Activated CD4-positive, alpha-beta T cell treated with anti-CD3 and anti-CD28 coated beads, Interleukin-2, amount 50 U/mL, for 48 hours (primary cell): ENCODE data around the gene SURF6.
"Not testable (repeated sequence)": the region's sequence is repeated elsewhere in the genome, so short reads cannot be mapped to it uniquely, and the experiment has no call there.

Experiments
- DNase-seq, 2 experiments: peaks; one replicate each; pipeline ENCODE4 v3.0.0-alpha.2; 2020

The SURF6 gene

DNA sequence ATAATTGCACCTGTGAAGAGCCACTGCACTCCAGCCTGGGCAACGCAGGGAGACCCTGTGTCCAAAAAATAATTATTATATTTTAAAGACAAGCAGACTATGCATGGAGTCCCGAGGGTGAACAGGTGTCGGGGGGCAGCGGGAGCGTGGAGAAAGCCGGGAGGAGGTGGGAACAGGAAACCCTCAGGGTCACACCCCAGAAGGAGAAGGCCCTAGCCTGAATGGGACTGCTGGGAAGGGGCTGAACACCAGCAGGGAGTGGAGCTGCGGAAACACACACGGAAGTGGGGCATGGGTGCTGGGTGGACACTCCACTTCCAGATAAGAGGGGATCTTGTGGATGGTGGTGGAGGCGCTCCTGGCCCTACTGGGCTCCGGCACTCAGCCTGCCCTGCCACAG is 12.8 kb downstream of the SURF6 start:
- DNase-seq, result no peak

DNA sequence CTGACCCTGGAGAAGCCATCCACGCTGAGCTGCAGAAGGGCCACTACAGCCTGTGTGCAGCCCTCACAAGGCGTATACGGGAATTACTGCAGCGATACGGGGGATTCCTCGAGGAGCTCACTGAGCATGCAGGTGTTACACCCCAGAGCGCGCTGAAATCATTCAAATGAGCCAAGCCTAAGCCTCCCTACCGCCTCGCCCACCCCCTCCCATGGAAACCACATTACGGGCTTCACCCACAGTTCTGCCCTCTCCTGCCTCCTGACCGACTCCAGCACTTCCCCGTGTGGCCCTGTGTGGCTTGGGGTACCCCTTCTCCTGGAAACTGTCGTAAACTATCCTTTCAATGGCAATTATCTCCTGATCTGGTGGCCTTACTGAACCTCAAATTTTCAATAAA is 13.3 kb downstream of the SURF6 start:
- DNase-seq, result no peak

DNA sequence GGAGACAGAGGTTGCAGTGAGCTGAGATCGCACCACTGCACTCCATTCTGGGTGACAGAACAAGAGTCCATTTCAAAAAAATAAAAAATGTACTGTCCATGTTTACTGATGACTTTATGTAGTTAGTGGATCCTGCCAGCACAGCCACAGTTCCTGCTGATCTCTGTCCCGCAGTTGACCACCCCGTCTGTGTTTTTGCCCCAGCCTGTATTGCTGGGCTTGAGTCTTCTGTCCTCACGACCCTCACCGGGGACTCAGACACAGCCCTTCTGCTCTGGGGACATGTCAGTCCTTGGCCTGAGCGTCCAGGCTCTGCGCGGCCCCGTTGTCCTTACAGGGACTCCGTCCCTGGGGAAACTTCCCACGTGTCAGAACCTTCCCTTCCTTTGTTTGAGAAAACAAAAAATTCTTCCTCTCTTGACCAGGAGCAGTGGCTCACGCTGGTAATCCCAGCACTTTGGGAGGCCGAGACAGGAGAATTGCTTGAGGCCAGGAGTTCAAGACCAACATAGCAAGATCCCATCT is 14.5 kb downstream of the SURF6 start:
- DNase-seq, result no peak

DNA sequence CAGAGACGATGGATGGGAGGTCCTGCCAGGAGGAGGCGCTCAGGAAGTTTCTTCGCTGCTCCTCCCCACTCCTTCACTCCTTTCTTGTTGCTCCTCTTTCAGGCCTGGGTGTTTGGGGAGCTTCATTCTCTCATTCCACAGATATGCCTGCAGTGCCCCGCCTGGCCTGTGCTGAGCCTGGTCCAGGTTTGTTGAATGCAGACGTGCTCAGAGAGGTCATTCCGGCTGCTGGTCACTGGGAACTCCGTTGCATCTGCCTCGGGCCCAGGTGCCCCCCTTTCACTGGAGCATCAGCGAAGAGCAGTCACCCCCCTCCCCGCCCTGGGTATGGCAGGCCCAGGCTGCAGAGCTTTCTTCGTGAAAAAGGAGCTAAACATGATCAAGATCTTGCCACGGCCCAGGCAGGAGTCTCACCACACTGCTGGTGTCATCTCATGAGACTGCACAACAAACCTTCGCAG is 15.5 kb downstream of the SURF6 start:
- no peak for DNase-seq

DNA sequence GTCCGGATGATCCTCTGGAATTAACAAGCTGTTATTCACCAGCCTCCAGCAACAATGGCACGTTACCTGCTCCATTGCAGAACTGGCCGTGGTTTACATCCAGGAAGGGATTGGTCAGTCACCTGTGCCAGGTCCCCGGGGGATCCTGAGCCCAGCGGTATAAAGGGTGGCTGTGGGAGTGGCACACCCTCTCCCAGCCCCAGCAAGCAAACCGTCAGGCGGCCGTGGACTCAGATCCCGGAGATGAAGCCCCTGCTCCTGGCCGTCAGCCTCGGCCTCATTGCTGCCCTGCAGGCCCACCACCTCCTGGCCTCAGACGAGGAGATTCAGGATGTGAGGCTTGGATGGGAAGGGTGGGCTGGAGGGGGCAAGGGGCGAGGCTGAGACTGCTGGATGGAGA is 18.4 kb downstream of the SURF6 start:
- DNase-seq, result not testable (repeated sequence)

DNA sequence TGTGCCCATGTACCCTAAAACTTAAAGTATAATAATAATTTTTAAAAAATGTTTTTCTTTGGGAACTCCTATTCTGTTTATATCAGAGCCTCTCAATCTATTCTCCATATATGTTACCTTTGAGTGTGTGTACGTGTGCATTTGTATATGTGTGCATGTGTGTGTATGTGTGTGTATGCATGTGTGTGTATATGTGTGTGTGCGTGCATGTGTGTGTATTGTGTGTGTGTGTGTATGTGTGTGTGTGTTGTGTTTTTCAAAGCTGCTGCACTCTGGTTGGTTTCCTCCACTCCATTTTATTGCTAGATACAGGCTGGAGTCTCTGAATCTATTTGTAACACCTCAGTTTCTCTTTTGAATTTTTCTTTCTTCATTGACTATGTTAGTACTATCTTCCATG is 20.0 kb downstream of the SURF6 start:
- DNase-seq, result no peak

DNA sequence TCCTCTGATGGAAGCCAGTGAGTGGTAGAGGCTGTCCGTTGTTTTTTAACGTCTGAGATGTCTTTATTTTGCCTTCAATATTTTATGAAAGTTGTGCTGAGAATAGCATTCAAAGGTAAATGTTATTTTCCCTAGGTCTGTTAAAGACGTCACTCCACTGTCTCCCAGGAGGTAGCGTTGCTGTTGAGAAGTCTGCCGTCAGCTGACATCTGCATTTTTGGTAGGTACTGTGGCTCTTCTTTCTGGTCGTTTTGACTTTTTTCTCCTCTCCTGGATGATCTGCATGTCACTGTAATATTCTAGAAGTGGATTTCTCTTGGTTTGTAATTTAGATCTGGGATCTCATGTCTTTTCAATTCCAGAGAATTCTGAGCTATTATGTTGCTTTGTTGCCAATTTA is 26.4 kb downstream of the SURF6 start:
- DNase-seq, result no peak

DNA sequence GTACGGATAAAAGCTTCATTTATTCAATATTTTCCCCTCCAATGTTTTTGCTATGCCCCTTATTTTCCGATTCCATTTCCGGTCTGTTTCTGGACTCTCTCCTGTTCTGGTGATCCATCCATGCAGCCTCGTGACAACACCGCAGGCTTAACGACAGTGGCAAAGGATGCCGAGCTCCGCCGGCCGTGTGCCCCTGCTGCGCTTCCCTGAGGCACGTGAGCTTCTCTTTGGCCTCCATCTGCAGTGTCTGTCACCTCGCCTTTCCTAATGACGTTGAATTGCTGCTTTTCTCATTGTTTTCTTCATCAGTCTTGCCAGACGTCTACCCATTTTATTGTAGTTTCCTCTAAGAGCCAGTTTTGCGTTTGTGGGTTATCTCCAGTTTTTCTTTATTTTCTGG is 28.7 kb downstream of the SURF6 start:
- DNase-seq, result no peak

DNA sequence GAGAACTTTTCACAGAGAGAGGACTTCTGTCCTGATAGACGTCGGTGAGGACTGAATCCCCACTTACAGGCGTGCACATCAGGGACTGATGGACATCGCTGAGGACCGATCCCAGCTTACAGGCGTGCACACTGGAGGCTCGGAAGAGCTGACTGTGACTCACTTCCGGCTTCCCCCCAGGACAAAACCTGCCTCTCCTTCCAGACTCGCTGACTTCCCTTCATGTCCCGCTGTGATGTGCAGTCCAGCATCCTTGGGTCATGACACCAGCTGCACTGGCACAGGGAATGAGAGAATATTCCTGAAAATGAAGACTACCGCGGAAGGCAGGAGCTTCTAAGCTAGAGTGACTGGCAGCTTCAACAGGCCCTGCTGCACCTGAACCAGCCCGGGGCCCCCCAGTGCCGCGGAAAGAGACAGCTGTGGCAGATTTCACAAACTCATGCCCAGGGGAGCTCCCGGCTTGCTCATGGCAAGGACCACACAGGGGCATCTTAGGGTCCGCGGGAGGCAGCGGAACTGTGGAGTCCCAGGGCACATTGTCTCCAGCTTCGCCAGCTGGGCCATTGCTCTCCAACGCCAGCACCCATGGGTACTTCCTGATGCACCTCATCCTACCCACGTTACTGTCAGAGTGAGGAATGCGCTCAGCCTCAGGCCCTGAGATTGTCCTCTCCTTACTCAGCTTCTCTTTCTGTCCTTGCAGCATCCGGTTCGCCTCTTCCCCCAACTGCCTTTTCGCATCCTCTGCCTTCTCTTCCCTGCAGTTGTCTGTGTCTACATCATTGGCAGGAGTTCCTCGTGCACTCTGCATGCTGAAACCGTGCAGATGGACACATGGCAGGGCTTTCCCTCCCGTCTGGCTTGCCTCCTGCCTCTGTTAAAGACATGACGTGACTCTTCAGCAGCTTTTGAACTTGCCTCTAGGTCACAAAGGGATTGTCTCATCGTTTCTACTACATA is 29.5 kb downstream of the SURF6 start:
- no peak for DNase-seq

DNA sequence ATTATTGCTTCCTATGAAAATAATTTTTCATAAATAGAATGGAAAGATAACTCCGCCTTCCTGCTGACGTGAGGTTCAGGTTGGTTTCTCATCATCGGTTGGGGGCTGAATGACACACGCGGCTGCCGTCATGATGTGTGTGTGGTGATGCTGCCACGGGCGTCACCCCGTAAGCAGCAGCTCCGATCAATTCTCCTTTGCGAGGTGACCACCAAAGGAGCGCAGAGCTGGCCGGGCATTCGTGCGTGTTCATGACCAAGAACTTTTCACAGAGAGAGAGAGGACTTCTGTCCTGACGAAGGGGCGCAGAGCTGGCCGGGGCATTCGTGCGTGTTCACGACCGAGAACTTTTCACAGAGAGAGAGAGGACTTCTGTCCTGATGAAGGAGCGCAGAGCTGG is 30.3 kb downstream of the SURF6 start:
- DNase-seq, result no peak

DNA sequence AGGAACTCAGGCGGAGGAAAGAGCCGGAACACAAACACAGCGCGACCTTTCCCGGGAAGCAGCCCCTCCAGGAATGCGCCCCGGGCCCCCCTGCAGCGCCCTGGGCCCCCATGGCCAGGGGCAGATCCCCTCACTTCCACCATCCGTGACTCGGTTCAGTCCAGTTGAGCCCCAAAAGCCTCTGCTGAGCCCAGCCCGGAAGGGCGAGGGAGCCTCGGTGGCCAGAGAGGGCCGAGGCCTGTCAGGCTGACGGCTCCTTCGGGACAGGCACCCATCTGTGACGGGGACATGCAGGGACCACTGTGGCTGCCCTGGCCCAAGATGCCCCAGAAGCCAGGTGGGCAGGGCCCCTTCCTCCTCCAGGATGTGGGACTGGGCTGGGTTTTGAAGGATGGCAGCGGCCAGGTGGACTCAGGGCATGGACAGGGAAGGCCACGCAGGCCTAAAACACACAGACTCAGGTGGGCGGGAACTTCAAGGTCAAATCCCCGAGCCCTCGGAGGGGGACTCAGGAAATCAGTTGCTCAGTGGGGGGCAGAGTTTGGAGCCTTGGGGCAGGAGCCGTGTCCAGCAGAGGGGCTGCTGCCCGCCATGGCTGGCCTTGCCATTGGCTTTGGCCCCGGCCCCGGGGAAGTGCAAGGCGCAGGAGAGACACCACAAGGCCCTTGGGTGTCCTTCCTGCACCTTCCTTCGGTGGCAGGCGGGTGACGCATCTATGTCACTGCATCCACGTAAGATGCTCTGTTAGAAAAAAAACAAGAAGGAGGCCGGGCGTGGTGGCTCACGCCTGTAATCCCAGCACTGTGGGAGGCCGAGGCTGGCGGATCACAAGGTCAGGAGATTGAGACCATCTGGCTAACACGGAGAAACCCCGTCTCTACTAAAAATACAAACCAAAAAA is 31.3 kb downstream of the SURF6 start:
- no peak for DNase-seq

DNA sequence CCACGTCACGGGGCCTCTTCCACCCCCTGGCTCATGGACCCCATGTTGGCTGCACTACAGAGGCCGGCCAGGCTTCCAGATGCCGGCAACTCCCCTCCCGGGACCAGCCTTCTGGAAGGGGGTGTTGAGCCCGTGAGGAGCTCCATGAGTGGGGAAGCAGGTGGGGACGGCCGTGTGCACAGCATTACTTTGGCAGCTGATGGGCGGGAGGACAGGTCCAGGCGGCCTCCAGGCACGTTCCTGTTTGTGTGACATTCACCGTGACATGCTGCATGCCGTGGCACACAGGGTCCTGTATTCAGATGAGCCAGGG is 31.9 kb downstream of the SURF6 start:
- no peak for DNase-seq

DNA sequence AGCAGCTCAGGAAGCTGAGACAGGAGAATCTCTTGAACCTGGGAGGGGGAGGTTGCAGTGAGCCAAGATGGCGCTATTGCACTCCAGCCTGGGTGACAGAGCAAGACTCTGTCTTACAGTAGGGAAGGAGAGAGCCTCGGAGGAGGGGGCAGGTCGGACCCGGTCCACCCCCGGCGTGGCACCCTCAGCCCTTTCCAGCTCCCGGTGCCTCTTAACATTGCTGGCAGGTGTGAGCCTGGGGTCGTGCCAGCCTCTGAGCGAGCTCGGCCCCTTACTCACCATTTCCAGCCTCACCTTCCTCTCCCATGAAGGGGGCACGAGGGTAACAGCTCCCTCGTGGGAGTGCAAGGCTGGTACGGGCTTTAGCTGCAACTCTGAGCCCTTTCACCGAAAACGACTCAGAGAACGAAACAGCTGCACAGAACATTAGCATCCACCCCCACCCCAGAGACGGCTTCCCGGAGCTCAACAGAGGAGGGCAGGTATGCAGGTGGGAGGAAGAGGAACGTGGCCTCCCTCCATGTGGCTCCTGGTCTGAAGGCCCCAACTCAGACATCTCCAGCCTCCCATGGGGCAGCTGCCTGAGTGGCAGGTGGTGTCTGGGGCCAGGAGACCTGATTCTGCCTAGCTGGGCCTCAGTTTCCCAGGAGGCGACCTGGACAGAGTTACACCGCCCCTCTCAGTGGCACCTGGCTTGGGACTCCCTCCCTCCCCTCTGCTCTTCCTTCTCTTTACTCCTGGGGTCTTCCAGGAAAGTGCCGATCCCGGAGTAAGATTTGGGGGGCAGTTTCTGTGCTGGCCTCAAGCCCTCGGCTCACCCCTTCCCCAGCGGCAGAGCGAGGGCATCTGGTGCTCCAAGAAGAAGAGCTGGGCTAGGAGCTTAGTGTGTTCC is 32.5 kb downstream of the SURF6 start:
- no peak for DNase-seq

DNA sequence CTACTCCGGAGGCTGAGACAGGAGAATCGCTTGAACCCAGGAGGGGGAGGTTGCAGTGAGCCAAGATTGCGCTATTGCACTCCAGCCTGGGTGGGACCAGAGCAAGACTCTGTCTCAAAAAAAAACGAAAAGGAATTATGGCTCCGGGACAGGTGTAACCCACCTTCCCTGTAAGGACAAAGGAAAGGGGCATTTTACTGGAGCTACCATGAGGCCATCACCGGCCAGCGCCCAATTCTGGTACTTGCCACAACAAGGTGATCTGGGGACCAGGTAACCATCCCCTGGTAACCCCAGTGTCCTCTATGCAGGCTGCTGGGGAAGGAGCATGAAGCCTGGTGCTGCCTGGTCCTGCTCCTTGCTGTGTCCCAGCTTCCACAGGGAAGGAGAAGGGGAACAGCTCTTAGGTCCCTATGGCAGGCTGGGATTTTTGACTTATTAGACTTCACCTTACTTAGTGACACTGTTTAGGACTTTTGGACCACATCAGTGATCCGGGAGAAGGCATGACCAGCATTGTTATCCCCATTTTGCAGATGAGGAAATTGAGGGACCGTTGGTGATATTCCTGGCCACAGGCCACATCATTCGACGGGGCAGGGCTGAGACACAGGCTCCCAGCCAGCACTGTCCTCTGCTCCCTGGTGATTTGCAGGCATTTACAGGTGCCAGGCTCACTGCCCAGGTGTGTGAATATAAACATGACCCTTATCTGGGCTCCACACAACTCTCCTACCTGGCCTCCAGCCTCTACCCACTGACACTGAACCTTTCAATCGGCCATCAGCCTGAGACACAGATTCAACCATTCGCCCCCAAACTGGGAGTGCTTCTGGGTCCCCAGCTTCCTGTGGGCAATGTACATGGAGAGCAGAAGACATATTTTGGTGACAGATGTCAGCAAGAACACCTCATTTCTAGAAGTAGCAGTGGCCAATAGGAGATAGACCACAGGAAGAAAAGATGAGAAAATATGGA is 34.4 kb downstream of the SURF6 start:
- no peak for DNase-seq

DNA sequence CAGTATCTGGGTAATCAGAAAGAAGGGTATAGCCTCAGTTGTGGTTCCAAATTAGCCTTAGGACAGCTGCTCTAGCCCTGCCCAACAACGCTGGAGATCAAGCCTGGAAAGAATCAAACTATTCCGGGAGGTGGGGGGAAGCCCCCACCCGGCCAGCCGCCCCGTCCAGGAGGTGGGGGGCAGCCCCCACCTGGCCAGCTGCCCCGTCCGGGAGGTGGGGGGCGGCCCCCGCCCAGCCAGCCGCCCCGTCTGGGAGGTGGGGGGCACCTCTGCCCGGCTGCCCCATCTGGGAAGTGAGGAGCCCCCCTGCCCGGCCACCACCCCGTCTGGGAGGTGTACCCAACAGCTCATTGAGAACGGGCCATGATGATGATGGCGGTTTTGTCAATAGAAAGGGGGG is 36.0 kb downstream of the SURF6 start:
- DNase-seq, result not testable (repeated sequence)

DNA sequence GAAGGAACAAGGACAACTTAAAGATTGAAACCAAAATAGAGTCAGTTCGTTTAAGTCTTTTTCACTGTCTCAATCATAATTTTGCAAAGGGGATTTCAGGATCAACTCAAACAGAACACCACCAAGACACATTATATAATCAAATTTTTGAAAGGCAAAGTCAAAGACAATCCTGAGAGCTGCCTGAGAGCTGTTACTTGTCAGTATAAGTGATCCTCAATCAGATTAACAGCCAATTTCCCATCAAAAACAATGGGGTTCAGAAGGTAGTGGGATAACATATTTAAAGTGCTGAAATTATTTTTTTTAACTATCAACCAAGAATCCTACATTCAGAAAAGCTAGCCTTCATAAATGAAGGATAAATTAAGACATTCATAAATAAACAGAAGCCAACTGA is 41.7 kb downstream of the SURF6 start:
- no peak for DNase-seq

DNA sequence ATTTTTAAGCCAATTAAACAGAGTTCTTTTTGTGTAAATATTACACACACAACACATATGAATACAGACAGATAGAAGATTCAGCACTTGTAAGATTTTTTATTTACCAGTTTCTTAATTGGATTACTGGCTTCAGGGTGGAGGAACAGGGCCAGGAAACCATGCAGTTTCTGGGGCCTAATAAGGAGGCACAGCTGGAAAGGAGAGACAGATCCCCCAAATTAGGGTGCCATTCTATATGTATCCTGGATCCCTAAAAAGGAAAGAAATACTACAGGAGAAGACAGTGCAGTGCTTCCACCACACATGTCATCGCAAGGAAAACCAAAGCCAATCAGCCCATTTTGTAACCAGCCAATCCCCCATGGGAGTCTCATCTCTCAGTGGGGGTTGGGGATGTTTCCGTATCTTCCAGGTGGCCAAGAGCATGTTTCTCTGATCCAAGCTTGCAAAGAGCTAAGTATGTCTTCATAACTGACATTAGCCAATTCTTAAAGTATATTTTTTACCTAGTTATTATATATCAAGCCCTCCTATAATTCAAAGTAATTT is 45.2 kb downstream of the SURF6 start:
- DNase-seq, result no peak

DNA sequence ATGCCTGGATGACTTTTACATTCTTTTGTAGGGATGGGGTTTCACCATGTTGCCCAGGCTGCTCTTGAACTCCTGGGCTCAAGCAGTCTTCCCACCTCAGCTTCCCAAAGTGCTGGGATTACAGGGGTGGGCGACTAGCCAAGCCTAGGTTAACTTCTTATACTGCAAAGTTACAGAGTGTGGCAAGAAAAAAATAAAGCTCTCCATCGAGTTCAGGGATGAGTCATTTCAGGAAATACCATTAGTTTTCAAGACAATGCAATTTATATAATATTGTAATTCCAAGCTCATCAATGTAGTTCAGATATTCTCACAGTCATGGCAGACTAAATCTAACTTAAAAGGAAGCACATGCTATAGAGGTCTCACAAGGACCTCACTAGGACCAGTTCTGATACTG is 49.5 kb downstream of the SURF6 start:
- DNase-seq, result no peak

DNA sequence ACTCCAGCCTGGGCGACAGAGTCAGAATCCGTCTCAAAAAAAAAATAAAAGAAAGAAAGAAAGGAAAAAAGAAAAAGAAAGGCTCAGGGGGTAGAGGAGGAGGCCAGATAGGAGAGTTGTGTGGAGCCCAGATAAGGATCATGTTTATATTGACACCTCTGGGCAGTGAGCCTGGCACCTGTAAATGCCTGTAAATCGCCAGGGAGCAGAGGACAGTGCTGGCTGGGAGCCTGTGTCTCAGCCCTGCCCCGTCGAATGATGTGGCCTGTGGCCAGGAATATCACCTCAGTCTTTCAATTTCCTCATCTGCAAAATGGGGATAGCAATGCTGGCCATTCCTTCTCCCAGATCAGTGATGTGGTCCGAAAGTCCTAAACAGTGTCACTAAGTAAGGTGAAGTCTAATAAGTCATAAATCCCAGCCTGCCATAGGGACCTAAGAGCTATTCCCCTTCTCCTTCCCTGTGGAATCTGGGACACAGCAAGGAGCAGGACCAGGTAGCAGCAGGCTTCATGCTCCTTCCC is 50.7 kb downstream of the SURF6 start:
- DNase-seq, result no peak

DNA sequence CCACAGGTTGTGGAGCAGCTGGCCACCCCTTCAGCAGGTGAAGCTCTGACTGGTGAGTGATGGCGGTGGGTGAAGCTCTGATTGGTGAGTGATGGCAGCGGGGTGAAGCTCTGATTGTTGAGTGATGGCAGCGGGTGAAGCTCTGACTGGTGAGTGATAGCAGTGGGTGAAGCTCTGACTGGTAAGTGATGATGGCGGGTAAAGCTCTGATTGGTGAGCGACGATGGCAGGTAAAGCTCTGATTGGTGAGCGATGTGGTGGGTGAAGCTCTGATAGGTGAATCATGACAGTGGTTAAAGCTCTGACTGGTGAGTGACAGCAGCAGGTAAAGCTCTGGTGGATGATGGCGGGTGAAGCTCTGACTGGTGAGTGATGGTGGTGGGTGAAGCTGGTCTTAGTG is 51.6 kb downstream of the SURF6 start:
- DNase-seq, result no peak
